Measurements from ENCODE around the gene FAM114A1.

The FAM114A1 gene

DNA sequence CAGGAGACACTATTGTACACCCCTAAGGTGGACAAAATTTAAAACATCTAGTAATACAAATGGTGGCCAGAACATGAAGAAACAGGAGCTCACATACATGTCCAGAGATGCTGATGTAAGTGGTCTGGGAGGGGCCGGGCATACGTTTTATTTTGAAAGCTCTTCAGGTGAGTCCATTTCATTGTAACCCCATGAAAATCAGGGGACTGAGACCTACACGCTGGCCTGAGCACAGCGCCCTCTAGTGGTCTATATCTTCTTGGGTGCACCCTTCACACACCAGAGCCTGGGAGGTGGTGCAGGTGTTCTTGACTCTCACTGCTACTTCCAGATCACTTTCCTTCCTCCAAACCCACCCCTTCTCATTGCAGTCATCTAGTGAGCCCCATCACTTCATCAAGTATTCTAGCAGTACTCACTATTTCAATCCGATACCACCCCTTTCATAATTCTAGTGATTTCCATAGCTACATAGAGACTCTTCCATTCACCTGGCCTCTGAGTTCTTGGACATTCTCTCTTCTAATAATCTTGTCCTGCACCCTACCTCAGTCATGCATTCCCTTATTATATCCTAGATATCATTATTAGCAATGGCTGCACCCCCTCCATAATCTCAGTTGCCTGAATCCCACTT lies 6.7 kb upstream of the FAM114A1 start:
- DNase-seq = peak; percentile 43

DNA sequence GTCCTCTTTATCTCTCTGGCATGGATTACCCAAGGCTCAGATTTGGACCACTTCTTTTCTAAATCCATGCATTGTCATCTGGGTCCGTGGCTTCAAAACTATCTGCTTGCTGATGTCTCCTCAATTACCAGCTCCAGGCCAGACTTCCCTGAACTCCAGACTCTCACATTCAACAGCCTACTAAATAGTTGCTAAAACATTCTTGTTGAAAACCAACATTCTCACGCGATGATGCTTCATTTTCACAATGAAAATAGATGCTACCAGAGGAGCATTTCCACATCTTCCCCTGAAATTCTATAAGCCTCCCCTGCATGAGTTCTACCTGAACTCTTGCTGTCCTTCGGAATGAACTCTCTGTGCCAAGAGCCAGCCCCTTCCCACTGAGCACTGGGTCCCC lies 5.8 kb upstream of the FAM114A1 start:
- DNase-seq = no peak

DNA sequence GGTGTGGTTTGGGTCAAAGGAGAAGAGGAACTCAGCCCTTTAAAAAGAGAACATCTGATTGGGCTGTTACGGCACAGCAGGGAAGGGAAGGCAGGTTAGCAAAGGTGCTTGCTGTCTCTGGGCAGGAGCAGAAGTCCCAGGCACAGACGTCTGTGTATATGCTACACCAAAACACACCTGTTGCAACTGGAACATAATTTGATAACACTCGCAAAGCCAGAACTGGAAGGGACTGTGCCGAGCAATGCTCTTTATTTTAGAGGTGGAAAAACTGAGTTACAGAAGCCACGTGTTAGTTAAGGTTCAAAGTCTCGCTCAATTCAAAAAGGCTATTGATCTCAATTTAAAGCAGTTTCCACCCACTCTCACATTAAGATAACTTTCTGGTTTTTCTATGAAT lies 2.2 kb upstream of the FAM114A1 start:
- no peak for DNase-seq

DNA sequence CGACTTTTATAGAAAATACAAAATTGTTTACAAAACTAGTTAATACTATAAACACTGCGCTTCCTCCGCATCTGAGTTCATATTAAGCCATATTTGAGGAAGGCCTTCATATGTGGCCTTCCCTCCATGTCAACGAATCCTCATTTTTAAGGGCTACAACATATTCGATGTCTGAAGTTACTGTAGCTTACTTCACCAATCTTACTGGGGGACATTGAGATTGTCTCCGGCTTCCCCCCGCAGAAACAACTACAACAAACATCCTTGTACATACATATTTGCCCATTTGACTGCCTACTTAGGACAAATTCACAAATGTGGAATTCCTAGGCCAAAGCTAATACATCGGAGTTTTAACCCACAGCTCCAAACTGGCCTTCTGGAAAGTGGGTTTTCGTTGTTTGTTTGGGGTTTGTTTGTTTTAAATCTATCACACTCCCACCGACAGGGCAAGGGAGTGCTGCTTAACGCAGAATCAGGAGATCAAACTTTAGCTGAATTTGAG lies 581 bp upstream of the FAM114A1 start:
- no peak for DNase-seq

DNA sequence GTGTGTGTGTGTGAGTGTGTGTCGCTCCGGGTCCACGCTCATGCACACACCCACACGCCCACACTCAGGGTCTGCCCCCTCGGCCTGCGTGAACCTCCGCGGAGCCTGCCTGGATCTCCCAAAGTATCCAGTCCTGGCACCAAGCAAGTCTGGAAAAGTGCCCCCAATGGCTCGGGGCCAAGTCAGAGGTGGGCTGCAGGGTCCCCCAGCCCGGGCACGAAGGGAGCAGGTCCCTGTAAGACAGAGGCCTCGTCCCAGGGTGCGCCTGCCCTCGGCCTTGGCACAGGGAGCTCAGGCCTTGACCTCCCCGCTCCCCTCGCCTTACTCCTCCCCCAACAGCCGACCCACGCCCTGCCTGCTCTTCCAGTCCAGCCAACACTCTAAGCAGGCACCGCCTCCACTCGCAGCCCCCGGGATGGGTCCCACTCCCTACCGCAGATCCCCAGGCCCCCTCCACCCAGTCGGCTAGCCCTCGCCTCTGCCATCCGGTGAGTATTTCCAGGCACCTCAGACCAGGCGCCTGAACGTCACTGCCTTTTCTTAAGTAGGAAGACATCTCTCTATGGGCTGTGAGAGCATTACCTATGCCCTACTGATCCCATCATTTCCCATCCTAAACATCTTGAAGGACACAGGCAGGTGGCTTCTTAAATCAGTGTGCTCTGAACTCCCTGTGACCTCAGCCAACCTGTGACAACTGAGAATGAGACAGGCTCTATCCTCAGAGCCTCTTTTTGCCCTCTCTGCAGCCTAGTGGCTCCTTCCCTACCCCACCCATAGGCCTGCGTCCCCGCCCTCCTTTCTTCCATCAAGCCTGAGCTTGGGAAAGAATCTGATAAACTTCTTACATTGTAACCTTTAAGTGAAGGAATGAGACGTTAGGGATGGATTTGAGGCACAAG lies 704 bp downstream of the FAM114A1 start:
- DNase-seq = no peak

DNA sequence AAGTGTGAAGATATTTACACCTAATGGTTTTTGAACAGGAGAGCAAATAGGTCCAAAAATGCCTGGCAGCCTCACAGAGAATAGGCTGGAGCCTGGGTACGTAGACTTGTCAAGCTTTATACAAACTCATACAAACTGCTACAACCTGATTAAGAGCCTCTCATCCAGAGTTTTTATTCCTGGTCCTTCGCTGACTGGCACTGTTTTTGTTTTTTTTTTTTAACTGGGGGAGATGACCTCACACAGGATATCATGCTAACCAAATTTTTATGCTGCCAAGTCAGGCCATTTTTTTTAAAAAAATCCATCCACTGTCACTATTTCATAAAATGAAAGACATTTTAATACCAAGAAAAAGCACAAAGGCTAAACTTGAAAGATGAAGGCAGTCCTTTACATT lies 1.9 kb downstream of the FAM114A1 start:
- DNase-seq = no peak

DNA sequence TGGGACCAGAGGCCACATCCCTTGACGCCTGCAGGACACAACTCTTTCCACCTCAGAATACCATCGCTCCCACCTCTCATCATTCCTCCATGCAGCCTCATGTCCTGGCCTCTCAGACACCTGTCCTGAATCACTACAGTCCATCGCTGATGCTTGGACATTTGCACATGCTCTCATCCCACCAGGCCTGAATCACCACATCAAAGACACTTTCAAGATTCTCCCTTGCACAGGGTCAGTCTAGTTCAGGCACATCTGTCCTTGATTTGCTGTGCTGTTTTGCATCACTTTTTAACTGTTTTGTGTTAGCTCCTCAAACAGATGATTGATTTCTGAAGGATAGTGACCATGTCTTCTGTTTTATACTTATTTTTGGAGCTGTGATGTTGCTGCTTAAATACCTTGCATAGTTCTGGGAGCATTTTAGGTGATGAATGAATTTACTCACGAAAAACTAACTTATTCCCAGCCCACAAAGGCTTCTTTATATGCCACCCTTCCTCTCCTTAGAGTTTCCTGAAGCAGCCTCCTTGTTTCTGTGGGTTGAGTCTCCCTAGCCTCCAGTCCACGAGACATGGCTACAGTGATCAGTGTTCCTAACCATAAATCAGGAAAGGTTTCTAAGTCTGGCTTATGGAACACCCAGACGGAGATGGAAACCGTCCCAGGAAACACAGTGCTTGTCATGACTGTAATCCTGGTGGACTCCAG lies 2.6 kb downstream of the FAM114A1 start:
- no peak for DNase-seq

DNA sequence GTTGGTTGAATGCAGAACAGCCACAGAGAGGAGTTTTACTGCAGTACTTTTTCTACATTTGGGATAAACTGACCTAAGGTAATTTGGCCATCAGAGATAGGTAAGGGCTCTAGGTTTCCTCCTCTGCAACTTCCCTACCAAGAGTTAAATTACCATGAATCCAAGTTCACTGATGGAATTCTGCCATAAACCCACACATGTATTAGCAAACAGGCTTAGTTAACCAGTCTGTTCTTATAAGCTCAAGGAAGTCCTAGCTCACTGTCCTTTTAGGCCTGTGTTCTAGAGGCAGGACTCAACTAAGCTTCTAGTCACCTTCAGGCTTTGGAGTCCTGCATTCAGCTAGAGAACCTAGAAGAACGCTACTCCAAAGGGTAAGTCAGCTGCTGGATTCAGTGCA lies 4.0 kb downstream of the FAM114A1 start:
- DNase-seq = no peak

DNA sequence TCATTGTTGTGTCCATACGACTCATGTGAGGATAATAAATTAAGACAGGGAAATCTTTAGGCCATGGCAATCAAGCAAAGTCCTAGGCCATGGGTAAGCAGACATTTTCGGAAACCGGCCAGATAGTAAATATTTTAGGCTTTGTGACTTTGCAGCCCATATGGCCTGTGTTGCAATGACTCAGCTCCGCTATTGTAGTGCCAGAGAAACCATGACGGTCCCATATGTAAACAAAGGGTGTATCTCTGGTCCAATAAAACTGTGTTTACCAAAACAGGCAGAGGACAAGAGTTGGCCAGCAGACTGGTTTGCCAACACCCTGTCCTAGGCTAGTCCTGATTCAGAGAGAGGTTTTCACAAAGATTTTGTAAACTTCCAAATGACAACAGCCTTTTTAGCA lies 5.0 kb downstream of the FAM114A1 start:
- no peak for DNase-seq

DNA sequence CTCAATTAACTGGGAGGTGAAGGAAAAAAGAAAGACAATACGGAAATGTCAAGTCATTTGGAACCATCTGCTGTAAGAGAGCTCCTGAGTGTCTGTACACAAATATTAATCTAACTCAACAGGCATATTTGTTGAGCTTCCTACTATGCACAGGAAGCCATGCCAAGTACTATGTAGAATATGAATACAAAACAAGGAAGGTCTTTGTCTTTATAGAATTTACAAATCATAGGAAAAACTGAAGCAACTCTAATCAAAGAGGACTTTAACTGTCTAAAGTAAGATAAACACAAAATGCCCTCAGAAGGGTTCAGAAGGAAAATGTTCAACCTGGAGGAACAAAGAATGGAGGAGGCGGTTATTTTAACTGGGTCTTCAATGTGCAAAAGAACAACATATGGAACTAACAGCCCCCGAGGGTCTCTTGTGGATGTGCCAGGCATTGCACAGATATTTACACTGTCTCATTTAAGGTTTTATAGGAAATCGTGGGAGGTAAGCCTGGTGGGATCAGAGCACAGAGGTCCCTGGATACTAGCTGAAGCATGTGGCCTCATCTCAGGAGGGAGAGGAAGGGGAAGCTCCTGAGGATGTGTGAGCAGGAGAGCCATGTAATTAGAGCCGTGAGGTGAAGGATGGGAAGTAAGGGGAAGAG lies 5.8 kb downstream of the FAM114A1 start:
- DNase-seq = no peak

DNA sequence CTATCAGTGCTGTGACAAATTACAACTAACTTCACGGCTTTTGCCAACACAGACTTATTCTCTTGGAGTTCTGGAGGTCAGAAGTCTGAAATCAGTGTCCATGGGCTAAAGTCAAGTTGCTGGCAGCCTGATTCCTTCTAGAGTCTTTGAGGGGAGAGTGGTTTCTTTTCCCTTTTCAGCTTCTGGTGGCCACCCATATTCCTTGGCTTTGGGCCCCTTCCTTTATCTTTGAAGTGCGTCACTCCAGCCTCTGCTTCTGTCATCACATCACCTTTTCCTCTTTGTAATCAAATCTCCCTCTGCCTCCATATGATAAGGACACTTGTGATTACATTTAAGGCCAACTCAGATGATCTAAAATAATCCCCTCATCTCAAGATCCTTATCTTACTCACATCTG lies 9.0 kb downstream of the FAM114A1 start:
- DNase-seq = no peak

DNA sequence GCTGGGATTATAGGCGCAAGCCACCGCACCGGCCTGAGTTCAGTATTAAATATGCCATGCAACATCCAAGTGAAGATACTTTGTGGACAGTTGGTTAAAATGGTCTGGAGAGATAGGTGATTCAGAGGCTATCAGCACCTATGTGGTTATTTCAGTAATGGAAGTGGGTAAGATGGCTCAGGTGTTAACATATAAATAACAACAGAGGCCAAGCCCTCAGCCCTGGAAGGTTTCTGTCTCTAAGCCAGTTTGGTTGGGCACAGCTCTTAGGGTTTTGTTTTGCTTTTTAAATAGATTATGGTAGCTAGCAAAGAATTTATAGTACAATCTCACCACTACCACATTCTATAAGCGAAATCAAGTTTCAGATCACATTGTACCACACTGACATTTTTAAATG lies 16.6 kb downstream of the FAM114A1 start:
- no peak for DNase-seq

DNA sequence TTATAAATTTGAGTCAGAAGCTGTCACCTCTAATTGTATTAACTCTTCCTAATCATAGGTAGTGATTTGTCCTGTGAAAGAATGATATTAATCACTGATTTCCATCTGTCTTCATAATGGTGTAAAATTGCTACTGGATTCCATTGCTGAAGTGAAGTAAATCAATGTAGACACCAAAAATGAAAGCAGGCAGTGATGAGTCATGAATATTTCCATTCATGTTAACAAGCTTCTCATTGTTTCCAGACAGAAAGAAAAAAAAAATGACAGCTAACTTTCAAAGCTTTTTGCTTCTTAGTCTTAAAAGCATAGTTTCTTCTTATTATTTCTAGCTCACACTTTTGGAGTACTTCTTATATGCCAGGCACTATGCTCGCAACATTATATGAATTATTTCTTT lies 21.5 kb downstream of the FAM114A1 start:
- DNase-seq = no peak

DNA sequence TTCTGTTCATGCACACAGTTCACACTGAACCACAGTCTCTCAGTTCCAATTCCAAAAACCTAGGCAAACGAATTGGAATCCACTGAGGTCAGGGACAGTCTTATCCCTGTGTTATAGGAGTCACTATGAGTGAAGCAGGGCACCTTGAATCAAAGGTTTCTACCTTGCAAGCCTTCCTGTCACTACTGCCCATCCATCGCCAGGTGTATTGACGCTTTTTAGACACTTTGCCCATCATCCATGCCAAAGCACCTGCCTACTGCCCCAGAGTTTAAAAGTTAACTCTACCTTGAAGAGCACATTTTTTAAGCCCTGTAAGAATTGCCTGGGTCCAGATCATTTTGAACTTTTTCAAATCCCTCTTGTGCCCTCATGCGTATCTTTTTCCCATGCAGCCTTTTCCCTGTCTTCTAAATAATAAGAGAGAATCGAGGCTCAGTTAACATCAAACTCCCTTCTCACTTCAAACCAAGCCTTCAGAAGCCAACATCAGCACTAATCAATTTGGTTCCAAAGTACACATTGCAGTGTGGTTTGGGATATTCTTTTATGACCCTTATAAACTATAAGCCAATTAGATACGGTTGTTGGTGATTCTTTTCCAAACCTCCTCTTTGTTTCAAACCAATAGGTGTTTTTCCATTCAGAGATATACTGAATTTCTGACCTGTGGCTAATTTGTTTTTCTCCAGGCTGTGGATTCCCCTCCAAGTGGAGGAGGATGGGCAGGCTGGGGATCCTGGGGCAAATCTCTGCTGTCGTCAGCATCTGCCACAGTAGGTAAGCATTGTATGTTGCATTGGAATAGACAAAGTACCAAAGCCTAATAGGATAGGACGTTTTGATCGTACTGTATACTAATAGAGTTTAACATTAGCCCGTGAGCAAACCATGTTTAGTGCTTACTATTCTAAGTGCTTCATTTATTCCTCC lies 23.7 kb downstream of the FAM114A1 start:
- DNase-seq = no peak

DNA sequence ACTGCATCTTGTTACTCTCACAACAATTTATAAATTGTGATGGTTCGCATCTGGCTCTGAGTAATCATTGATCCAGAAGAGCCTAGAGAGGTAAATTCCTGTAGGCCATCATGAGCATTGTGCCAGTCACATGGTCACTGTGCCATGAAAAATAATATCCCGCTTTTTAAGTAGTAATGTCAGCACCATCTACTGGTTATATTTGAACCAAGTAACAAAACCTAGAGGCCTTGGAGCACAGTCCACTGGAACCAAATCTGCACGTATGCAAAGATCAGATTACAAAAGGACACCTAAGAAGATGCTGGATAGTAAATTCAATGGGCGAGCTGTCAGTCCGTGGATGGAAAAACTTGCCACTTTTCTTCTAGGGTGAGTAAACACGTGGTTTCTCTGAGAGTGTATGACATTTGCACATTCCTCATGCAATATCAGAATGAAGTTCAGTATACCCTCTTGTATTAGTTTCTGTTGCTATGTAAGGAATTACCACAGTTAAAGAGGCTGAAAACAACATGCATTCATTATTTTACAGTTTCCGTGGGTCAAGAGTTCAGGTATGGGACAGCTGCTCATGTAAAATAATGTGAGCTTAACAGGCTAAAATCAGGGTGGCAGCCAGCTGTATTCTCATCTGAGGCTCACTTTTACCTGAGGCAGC lies 26.8 kb downstream of the FAM114A1 start:
- DNase-seq = no peak

DNA sequence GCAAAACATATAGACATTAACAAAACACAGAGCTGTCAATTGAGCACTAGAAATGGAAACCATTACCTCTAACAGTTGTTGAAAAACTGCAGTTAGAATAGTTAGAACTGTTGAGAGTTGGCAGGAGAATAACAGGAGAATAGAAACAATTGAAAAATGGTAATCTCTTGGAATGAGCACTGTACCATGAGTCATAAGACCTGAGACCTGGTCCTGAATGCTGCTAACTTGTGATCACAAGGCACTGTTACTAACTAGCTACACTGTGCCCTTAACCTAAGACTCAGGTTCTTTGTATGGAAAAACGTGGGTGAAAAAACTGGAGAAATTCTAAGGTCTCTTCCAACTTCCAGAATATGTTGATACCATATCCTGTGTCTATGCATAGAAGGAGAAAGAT lies 29.3 kb downstream of the FAM114A1 start:
- DNase-seq = no peak

DNA sequence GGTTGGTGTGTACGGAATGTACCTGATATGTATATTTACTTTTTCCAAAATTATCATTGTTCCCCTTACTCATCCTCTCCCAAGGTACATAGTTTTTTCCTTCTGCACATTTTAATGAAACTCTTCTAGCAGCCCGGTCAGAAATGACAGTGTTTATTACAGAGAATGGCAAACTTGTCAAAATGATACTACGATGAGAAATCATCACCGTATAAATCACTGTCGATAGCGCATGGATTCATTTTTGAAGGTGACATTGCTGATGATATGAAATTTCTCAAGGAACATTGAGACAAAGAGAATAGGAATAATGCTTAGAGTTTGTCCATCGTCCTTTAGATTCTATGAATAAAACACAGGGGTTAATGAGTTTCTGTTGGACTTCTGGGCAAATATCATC lies 30.6 kb downstream of the FAM114A1 start:
- no peak for DNase-seq

DNA sequence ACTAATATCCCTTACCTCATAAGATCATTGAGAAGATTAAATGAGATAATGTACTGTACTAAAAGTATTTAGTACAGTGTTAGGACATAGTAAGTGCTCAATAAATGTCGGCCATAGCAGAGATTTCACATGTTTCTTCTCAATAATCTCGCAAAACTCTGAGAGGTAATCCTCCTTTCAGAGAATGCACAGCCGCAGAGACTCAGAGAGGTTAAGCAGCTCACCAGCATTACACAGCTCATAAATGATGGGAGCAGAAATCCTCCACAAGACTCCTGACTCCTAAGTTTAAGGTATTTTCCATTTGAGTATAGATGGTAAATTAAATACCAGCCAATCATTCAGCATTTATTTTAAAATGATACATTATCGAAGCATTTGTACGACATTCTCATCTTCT lies 34.6 kb downstream of the FAM114A1 start:
- DNase-seq = no peak

DNA sequence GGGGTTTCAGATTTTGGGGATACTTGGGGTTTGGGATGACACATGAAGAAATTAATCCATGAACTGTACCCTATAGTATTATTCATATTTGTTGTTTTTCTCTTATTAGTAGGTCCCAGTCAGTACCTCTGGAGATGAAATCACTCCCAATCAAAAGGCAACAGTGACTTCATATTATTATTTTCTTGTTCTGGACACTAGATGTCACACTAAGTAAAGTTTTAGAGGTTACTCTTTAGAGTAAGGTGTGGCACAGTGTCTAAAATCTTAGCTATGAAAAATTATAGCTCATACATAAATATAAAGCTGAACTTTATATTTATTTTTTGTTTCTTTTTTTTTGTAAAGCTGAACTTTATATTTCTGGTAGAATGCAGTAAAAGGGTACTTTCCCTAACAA lies 35.1 kb downstream of the FAM114A1 start:
- no peak for DNase-seq

DNA sequence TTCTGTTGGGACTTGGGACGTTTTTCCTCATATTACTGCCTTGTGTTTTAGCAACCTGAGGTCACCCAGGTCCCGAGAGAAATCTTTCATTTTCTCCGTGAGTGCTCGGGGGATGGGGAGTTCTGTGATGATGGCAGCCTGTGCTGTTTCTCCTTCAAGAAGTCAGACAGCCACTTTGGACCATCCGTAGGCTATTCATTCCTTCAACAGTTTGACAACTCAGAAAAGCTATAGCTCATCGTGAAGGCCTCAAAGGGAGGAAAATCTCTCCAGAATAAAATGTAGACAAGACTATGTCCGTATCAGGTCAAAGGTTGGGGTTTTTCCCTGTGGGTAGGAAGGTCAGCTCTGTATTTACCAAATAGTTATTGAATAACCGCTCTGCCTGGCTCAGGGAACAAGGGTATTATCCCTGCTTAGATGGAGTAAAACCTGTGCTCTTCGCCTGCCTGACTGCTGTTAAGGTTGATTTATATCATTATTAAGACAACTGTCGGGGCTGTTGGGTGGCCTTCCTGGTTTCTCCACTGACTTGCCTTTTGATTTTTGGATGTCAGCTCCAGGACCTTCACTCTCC lies 36.6 kb downstream of the FAM114A1 start:
- DNase-seq = no peak

DNA sequence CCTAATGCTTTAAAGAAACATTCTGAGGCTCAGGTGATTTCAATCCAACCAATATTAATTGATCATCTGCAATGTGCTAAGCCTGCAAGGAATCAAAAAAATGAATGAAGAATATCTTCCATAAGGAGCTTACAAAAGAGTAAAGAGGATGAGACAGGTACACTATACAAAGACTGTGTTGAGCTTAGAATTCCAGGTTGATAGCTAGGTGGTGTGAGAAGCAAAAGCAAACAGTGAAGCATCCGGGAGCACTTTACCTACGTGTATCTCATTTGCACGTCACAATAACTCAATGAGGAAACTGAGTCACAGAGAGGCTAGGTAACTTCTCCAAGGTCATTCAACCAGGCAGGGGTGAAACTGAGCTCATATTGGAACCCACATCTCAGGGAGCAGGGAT lies 37.1 kb downstream of the FAM114A1 start:
- no peak for DNase-seq
